Esophagus muscularis mucosa (tissue), 4 donors: ENCODE results near the gene SAP25. TPM values are rescaled to one million over a fixed set of nuclear protein-coding genes. Genes with fewer than 3 reads are reported as not detected.

Source experiments
- small RNA-seq, 3 donors: library from RNA; depleted of rRNA; stranded (forward); fragments of <200 nt; gene quantifications; one replicate each; pipeline ENCODE3, GENCODE V24; 2016
- total RNA-seq, 4 donors: library from RNA; depleted of rRNA; stranded (reverse); fragments of >200 nt; gene quantifications; one replicate each; pipeline versions ENCODE4 v1.1.0 to v1.2.1, GENCODE V29; 2016

Gene SAP25
- total RNA-seq, 4 donors from 2014 or later: 0.83 to 0.92 TPM; not detected in 2

Small RNA genes within 50 kb of the gene (small RNA-seq; reads per million reads assigned to genes)
- gene RN7SL416P (0 reads per million in 3 donors), gene SAP25 (0 reads per million in 3 donors)

Other genes with a start within 250 kb of the SAP25 start
- 10 to 100 TPM; 13.5 to 33.6 (median 20.7) TPM for gene PILRB, start 215.8 kb downstream of the SAP25 start, total RNA-seq
- gene PILRA, start 200.4 kb downstream of the SAP25 start, total RNA-seq: 1 to 10 TPM; 3.3 to 8.8 (median 5.4) TPM
- 1 to 10 TPM; 2.9 to 7.6 (median 5.8) TPM for gene ZCWPW1, start 145.2 kb downstream of the SAP25 start, total RNA-seq
- 10 to 100 TPM; 21.2 to 44.9 (median 40.6) TPM for gene MEPCE, start 144.1 kb downstream of the SAP25 start, total RNA-seq
- 10 to 100 TPM; 24.5 to 35.1 (median 27.0) TPM for gene PPP1R35, start 137.4 kb downstream of the SAP25 start, total RNA-seq
- under 1 TPM in 1 of 4 donors, not detected in 3; 0.78 TPM for gene SPACDR, start 109.6 kb downstream of the SAP25 start, total RNA-seq
- gene TSC22D4, start 94.7 kb downstream of the SAP25 start, total RNA-seq: 10 to 100 TPM; 26.2 to 51.4 (median 33.1) TPM
- 1 to 10 TPM; 1.7 to 3.2 (median 1.9) TPM for gene NYAP1, start 90.0 kb downstream of the SAP25 start, total RNA-seq
- 10 to 100 TPM; 31.6 to 79.6 (median 35.1) TPM for gene AGFG2, start 34.7 kb downstream of the SAP25 start, total RNA-seq
- 10 to 100 TPM; 36.2 to 53.2 (median 44.0) TPM for gene LRCH4, start 12.2 kb upstream of the SAP25 start, total RNA-seq
- under 1 TPM; 0.13 to 0.83 (median 0.48) TPM for gene FBXO24, start 12.4 kb upstream of the SAP25 start, total RNA-seq
- gene PCOLCE, start 28.5 kb upstream of the SAP25 start, total RNA-seq: 10 to 100 TPM; 12.0 to 42.2 (median 18.3) TPM
- gene MOSPD3, start 38.6 kb upstream of the SAP25 start, total RNA-seq: 10 to 100 TPM in 3 of 4 donors, 1 to 10 TPM in 1; 6.6 to 16.8 (median 12.0) TPM
- gene TFR2, start 67.7 kb upstream of the SAP25 start, total RNA-seq: under 1 TPM in 2 of 4 donors, not detected in 2; 0.17 to 0.32 TPM
- not detected for gene ACTL6B, start 82.5 kb upstream of the SAP25 start, total RNA-seq
- 100 to 1,000 TPM; 150 to 229 (median 218) TPM for gene GNB2, start 99.8 kb upstream of the SAP25 start, total RNA-seq
- 10 to 100 TPM; 19.5 to 33.5 (median 30.9) TPM for gene GIGYF1, start 120.3 kb upstream of the SAP25 start, total RNA-seq
- 10 to 100 TPM; 27.0 to 51.3 (median 43.7) TPM for gene POP7, start 132.2 kb upstream of the SAP25 start, total RNA-seq
- not detected for gene EPO, start 146.6 kb upstream of the SAP25 start, total RNA-seq
- gene ZAN, start 159.7 kb upstream of the SAP25 start, total RNA-seq: not detected